Ovary (tissue), 9 donors: ENCODE results near the gene KIT. TPM values are rescaled to one million over a fixed set of nuclear protein-coding genes. Genes with fewer than 3 reads are reported as not detected.

Source experiments
- DNase-seq, 5 donors: peaks; one replicate each; pipeline ENCODE4 v3.0.0-alpha.2; 2019 to 2020
- H3K27ac ChIP-seq, 2 donors: fragments of 200-600 bp; one replicate each; pipeline versions ENCODE4 v1.5.1 to v1.8.0; 2019 to 2022
- H3K27me3 ChIP-seq: fragments of 200-600 bp; one replicate; pipeline ENCODE4 v1.8.0; 2022
- H3K36me3 ChIP-seq: fragments of 200-600 bp; sonication (generic); one replicate; pipeline ENCODE4 v1.5.1; 2019
- H3K4me1 ChIP-seq: one replicate; pipeline ENCODE4 v1.8.1; 2013; ENCODE audit warnings: mild to moderate bottlenecking, moderate library complexity; ENCODE audit not compliant: insufficient read depth
- H3K4me3 ChIP-seq: fragments of 200-600 bp; sonication (generic); one replicate; pipeline ENCODE4 v1.5.1; 2017
- H3K9me3 ChIP-seq, 2 donors: fragments of 200-600 bp in 1 of 2; sonication (generic) in 1 of 2; one replicate each; pipeline versions ENCODE4 v1.5.1 to v1.8.1; 2013 to 2019; ENCODE audit warnings: mild to moderate bottlenecking in 1 of 2, moderate library complexity in 1 of 2
- EP300 ChIP-seq: sonication (generic); formaldehyde crosslinking; IDR thresholded peaks from one replicate; pipeline ENCODE4 v1.6.1; 2017; ENCODE audit warnings: antibody characterized with exemption
- POLR2A ChIP-seq: fragments of 450-650 bp; IDR thresholded peaks from one replicate; pipeline ENCODE4 v1.6.1; 2017; ENCODE audit warnings: antibody characterized with exemption, mild to moderate bottlenecking, moderate library complexity
- WGBS, 3 donors: extraction: QIAGEN DNeasy Blood & Tissue Kit in 1 of 3; methylation state at CpG; one replicate each; pipeline versions ENCODE4 v1.1.5 to v1.1.7; 2013 to 2017; 5-methylcytosine and 5-hydroxymethylcytosine counted together
- intact Hi-C, 4 donors: fragments of 100-400 bp; cut with DNase I; formaldehyde crosslinking; loops; one replicate each; pipeline versions ENCODE4 v1.11.0 to v1.15.1; 2022 to 2023
- polyA plus RNA-seq, 2 donors: library from polyadenylated mRNA; stranded (reverse); fragments of 200-250 nt in 1 of 2; fragments of 350-450 nt in 1 of 2; fragmentation: Illumina TruSeq in 1 of 2; extraction: RNeasy Lipid Tissue Mini Kit (QIAGEN cat#74804) in 1 of 2; gene quantifications; one replicate each; pipeline ENCODE4 v1.2.3, GENCODE V29; 2013 to 2014
- total RNA-seq, 7 donors: library from RNA; depleted of rRNA in 2 of 7; stranded (reverse); fragments of >200 nt in 2 of 7; fragmentation: NEBNext Ultra II Directional in 3 of 7; extraction: Animal tissue kit (Norgen Biotek cat#: 25700) in 3 of 7; gene quantifications; one replicate each; pipeline versions ENCODE4 v1.1.0 to v1.2.4, GENCODE V29; 2016 to 2023
- TF ChIP-seq, protein P1 (sequence below), 3 donors: fragments of 450-650 bp in 2 of 3; fragments of 200-600 bp in 1 of 3; IDR thresholded peaks; one replicate each; pipeline versions ENCODE4 v1.5.1 to v1.8.0; 2016 to 2022; ENCODE audit warnings: antibody characterized with exemption in 3 of 3, mild to moderate bottlenecking in 1 of 3
- donor health status: DM: no; HTN: no; CAD: no; lungs with moderate emphysema.
- donor health status: DM: no; HTN: no; CAD: no.
- donor health status: Bipolar disorder and iron deficiency.
- donor health status: DM: yes; HTN: yes; CAD: no.
- donor health status: DM: no; HTN: no; CAD: no.
- donor health status: DM: yes; HTN: yes; CAD: no.

The KIT gene
- total and polyA plus RNA-seq, 9 donors, result 7.0 to 61.8 (median 21.7) TPM

DNA sequence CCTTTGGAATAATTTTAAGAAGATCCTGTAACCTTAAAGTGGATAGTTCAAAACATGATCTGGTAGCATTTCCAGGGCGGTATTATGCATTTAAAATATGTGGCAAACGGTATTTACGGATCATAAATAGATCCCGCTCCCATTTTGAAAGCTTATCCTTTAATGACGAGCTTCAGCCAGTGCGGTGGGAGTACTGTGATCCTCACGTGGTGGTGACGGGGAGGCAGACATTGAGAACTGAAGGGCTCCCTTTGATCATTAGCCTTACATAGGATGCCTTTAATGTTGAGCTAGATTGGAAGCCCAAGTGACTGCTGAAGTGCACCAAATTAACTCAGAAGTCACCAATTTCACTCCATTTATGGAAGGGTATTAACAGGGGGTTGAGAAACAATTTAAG lies 56.9 kb downstream of the KIT start:
- no peak overlapping the region for H3K27ac ChIP-seq
- TF ChIP-seq EP300 (no peak), POLR2A (no peak)
- TF ChIP-seq, protein P1, sequence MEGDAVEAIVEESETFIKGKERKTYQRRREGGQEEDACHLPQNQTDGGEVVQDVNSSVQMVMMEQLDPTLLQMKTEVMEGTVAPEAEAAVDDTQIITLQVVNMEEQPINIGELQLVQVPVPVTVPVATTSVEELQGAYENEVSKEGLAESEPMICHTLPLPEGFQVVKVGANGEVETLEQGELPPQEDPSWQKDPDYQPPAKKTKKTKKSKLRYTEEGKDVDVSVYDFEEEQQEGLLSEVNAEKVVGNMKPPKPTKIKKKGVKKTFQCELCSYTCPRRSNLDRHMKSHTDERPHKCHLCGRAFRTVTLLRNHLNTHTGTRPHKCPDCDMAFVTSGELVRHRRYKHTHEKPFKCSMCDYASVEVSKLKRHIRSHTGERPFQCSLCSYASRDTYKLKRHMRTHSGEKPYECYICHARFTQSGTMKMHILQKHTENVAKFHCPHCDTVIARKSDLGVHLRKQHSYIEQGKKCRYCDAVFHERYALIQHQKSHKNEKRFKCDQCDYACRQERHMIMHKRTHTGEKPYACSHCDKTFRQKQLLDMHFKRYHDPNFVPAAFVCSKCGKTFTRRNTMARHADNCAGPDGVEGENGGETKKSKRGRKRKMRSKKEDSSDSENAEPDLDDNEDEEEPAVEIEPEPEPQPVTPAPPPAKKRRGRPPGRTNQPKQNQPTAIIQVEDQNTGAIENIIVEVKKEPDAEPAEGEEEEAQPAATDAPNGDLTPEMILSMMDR (IDR thresholded peaks at IDR 0.05), result no peak
- no peaks in the 10 kb centered on the region for H3K9me3 ChIP-seq
- DNase-seq, result no peak
- WGBS, 3 donors, result 32 to 56% (median 51%) methylated on average over 8 of the region's 8 CpGs
- peaks cover 4% of the 10 kb centered on the region for H3K4me1 ChIP-seq
- H3K36me3 ChIP-seq, result no peaks in the 10 kb centered on the region
- H3K27me3 ChIP-seq, result no peaks in the 10 kb centered on the region
- H3K4me3 ChIP-seq, result no peak overlapping the region
- intact Hi-C loops, result no loop called here

DNA sequence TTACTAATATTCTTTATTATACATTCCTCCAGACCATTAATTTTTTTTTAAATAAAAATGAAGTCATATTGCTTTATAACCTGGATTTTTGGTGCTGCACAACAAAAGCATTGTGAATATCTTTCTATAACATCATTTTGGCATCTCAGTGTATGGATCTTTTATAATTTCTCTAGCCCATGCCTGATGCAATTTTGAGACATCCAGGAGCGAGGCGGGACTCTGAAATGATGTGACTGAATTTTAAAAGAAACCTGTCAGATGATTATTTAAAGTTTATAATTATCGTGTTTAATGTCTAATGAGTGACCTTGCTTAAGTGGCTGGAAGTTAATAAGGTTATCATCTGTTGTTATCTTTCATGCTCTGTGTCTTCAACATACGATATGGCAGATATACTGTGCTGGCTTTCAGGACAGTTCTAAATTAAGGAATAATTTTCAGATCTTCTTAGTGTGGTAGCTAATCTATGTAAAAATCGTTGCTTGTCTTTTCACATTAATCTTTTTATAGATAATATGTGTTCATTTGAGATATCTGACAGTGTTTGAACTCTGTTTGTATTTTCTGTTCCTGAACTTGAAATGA lies 58.8 kb downstream of the KIT start:
- no peak for DNase-seq
- no peaks in the 10 kb centered on the region for H3K4me1 ChIP-seq
- intact Hi-C loops, result no loop called here
- TF ChIP-seq EP300, result no peak
- TF ChIP-seq POLR2A, result no peak
- 76 to 86% (median 82%) methylated on average over 5 of the region's 5 CpGs for WGBS, 3 donors
- no peaks in the 10 kb centered on the region for H3K36me3 ChIP-seq
- no peak overlapping the region for H3K4me3 ChIP-seq
- no peak overlapping the region for H3K27ac ChIP-seq
- H3K9me3 ChIP-seq, result no peaks in the 10 kb centered on the region
- no peaks in the 10 kb centered on the region for H3K27me3 ChIP-seq

GRCh38 chr4:54717694-54718093 lies 59.9 kb downstream of the KIT start:
- Histone ChIP-seq H3K4me1 (no peaks in the 10 kb centered on the region), H3K9me3 (no peaks in the 10 kb centered on the region), H3K27me3 (no peaks in the 10 kb centered on the region), H3K27ac (no peak overlapping the region), H3K4me3 (no peak overlapping the region), H3K36me3 (no peaks in the 10 kb centered on the region)
- intact Hi-C loops, result no loop called here
- WGBS, 3 donors, result 85 to 91% (median 91%) methylated on average over 3 of the region's 3 CpGs
- DNase-seq, result no peak
- TF ChIP-seq, protein P1 (IDR thresholded peaks at IDR 0.05), result no peak
- TF ChIP-seq POLR2A (no peak), EP300 (no peak)

- 47 to 75% (median 58%) methylated on average over 3 of the region's 3 CpGs for WGBS, 3 donors
- intact Hi-C loops, result no loop called here
- Histone ChIP-seq H3K27me3 (no peaks in the 10 kb centered on the region), H3K4me3 (no peak overlapping the region), H3K9me3 (no peaks in the 10 kb centered on the region), H3K36me3 (no peaks in the 10 kb centered on the region), H3K4me1 (no peaks in the 10 kb centered on the region), H3K27ac (no peak overlapping the region)
- DNase-seq, result no peak
- TF ChIP-seq, protein P1 (IDR thresholded peaks at IDR 0.05), result no peak
- TF ChIP-seq POLR2A (no peak), EP300 (no peak)
Observed at GRCh38 chr4:54719378-54719777, 61.6 kb downstream of the KIT start.

- no peak for DNase-seq
- no peaks in the 10 kb centered on the region for H3K4me1 ChIP-seq
- TF ChIP-seq, protein P1 (IDR thresholded peaks at IDR 0.05), result no peak
- no peak for TF ChIP-seq EP300
- no peak for TF ChIP-seq POLR2A
- H3K27ac ChIP-seq, result no peak overlapping the region
- intact Hi-C loops, result no loop called here
- H3K9me3 ChIP-seq, result no peaks in the 10 kb centered on the region
- no peaks in the 10 kb centered on the region for H3K36me3 ChIP-seq
- WGBS, 3 donors, result 78 to 88% (median 84%) methylated on average over 3 of the region's 3 CpGs
- H3K4me3 ChIP-seq, result no peak overlapping the region
- no peaks in the 10 kb centered on the region for H3K27me3 ChIP-seq
Observed at GRCh38 chr4:54723220-54723619, 65.5 kb downstream of the KIT start.
